8988T (cell line): ENCODE data around the gene LMAN2.
"Not testable (repeated sequence)": the region's sequence is repeated elsewhere in the genome, so short reads cannot be mapped to it uniquely, and the experiment has no call there.

Experiments
- DNase-seq: peaks from one replicate; pipeline ENCODE4 v3.0.0; 2011

LMAN2 gene

DNA sequence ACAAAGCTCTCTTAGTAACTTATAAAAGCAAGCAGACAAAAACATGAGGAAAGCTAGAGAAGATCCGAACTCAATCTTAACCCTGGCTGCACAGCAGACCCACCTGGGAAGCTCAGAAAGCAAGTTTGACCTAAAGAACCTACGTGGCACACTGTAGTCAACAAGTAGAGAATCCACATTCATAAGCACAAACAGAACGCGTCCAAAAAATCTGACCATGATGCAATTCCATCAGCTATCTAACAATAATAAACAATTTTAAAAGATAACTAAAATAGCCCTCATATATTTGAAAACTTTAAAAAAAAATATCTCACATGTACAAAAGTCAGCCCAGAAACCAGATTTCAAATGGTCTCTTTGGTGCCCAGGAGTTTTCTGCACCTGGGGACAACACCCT is 4.6 kb downstream of the LMAN2 start:
- no peak for DNase-seq

DNA sequence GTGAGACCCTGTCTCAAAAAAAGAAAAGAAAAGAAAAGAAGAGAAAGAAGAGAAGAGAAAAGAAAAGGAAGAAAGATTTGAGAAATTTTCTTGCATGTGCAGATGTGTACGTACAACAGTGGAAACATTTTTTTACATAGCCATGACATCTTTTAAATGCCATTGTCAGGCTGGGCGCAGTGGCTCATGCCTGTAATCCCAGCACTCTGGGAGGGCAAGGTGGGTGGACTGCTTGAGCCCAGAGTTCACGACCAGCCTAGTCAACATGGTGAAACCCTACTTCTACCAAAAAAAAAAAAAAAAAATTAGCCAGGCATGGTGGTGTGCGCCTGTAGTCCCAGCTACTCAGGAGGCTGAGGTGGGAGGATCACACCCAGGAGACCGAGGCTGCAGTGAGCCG is 6.6 kb downstream of the LMAN2 start:
- no peak for DNase-seq

DNA sequence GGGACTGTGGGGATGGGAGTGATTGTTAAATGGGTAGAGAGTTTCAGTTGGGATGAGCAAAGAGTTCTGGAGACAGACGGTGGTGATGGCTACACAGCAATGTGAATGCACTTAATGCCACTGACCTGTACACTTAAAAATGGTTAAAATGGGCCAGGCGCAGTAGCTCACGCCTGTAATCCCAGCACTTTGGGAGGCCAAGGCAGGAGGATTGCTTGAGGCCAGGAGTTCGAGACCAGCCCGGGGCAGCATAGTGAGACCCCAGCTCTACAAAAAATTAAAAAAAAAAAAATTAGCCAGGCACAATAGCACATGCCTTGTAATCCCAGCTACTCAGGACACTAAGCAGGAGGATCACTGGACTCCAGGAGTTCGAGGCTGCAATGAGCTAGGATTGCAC is 7.7 kb downstream of the LMAN2 start:
- no peak for DNase-seq

DNA sequence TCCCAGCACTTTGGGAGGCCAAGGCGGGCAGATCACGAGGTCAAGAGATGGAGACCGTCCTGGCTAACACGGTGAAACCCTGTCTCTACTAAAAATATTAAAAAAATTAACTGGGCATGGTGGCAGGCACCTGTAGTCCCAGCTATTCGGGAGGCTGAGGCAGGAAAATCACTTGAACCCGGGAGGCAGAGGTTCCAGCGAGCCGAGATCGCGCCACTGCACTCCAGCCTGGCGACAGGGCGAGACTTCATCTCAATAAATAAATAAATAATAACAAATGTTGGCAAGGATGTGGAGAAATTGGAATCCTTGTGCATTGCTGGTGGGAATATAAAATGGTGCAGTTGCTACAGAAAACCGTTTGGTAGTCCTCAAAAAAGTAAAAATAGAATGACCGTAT is 8.5 kb downstream of the LMAN2 start:
- DNase-seq: not testable (repeated sequence)

DNA sequence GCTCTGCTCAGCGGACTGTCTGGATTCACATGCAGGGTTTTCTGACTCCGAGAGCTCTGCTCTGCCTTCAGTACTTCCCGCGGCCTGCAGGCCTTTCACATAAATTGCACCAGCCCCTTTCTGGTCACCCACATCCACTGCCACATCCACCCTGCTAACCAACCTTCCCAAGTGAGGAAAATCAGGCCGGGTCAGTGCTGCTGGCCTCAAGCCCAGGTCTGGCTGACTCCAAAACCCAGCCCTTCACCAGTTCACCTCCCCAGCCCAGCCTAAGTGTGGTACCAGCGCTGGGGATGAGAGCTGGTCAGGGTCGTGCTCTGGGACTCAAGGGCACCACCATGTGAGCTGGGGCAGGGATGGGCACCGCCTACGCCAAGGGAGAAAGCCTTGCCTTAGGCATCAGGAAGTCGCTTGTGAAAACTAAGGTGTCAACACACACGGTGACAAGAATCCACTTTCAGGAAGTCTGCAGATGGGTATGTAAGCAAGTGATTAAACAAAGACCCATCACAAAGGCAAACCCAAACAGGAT is 12.3 kb downstream of the LMAN2 start:
- no peak for DNase-seq

DNA sequence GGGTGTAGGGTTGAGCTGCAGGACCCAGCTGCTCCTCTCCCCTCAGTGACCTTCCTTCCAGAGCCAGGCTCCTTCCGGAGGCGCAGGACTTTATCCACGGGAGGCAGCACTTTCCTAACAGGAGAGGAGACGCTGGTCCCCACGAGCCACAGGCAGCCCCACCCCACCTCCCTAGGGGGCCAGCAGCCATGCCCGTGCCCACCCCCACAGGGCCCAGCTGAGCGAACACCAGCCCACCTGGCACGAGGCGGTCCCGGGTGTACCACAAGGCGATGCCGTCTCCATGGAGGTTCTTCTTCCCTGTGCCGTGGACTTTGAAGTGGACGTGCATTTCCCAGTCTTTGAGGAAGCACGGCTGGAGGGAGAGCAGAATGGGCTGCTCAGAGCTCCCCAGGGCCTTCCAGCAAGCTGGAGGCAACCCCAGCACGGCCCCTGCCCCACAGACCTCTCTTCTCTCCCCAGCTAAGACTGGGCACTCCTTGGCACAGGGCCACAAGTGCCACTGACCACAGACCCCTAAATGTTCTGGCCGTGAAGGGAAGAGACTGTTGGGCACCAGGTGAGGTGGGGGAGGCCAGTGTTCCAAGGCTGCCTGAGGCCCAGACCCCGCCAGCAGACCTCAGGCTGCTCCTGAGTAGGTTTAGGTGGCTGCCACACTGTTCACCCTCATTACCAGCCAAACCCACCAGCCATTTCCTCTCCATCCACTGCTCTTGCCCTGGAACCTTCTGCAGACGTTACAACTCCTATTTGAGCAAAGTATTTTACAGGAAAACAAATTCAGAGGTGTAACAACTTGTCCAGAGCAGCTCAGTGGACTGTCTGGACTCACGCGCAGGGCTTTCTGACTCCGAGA is 13.0 kb downstream of the LMAN2 start:
- DNase-seq: no peak

DNA sequence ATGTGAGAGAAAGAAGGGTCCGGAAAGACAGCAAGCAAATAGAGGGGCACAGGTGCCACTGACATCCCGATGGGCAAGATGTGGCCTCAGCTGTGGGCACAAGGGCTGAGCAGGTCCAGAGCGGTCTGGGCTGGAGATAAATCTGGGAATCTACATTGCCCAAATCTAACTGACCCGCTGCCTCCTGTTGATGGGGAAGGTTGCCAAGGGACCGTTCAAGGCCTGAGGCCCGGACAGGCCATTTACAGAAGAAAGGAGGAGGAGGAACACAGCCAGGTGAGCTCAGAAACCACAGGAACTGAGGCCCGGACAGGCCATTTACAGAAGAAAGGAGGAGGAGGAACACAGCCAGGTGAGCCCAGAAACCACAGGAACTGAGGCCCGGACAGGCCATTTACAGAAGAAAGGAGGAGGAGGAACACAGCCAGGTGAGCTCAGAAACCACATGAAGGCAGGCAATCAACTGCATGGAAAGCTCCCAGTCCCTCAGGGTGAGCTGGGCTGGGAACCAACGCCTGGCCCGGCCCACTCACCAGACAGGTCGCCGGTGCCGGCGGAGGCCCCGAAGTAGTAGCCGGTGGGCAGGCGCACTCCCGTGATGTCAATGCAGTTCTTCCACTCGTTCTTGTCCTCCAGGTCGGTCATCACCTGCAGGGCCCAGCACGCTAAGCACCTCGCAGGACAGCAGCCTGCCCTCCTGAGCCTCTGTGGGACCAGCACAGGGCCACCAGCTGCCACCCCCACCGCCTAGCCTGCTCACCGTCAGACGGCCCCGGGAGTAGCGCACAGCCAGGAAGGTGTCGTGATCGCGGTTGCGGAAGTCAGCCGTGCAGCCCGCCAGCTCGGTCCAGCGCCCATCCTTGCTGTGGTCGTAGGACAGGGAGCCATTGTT is 14.6 kb downstream of the LMAN2 start:
- no peak for DNase-seq

DNA sequence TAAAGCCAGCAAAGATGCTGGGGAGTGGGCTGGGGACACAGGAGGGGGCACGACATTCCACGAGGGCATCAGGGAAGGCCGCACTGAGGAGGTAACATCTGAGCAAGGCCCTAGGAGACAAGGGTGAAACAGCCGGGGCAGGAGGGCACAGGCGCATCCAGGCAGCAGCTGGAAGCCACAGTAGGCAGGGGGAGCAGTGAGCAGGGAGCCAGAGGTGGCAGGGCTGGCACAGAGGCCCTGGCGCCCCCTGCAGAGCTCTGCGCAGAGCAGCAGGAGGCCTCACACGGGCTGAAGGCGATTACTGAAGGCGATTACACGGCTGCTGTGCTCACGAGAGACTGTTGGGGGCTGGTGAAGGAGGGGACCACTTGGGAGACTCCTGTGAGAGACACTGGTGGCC is 15.4 kb downstream of the LMAN2 start:
- peak; percentile 83 for DNase-seq

DNA sequence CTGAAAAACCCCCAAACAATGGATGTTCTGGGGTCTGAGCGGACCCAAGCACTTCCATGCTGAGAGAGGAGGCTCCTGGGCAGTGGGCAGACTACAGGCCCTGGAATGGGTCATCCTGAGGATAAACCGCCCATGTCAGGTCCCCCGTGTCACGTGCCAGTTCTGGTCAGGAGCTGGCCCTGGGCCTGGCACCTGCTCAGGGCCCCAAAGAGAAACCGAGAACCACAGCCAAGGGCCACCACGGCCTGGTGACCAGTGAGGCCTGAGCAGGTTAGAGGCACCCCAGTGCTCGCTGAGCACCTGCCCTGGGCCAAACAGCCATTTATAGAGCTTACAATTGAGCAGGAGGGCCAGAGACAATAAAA is 15.8 kb downstream of the LMAN2 start:
- DNase-seq: no peak

DNA sequence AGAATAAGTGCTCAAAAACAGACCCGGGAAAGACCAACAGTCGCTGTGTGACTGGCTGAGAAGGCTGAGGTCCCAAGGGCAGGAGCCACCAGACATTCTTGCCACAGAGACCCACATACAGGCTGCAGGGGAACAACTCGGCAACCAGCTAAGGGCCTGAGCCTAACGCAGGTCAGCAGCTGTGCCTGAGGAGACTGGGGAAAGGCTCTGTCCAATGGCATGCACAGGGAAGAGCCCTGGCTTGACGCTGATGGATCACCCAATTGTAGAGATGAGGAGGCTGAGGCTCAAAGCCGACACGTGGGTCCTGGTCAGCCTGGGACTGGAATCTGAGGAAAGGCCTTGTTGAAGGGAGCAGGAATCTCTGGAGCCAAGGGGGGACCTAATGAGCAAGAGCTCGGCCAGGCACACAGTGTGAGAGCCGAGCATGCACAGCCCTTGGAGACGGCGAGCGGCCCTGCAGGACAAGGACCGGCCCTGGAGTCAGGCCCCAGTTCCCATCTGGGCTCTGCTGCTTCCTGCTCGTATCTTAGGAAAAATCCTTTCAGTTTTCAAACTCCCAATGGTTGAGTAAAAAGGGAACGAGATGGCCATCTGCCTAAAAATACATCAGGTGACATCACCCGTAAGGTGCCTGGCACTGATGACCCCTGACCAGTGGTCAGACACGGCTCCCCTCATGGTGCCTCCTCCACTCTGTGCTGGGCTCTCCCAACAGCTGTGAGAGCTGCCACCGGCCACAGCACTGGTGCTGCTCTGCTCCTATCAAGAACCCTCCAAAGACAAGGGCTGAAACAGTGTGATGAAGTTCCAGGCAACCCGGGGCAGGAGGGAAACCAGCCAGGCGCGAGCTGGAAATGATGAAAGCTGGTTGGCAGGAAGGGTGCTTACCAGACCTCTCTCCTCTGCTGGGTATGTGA is 16.4 kb downstream of the LMAN2 start:
- no peak for DNase-seq

DNA sequence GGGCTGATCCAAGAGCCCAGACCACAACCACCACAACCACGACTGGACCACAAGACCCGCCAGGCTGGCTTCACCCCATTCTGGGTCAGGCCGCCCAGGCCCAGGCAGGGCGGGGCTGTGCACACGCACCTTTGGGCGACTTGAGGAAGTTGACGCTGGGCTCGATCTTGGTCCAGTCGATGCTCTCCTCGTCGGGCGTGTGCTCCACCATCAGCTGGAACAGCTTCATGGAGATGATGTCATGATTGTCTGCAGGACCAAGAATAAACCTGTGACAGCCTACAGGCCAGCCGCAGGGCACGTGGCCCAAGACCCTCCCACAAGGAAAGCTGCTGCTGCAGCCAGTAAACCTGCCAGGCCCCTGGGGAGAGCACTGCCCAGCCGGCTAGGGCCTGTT is 17.3 kb downstream of the LMAN2 start:
- no peak for DNase-seq

DNA sequence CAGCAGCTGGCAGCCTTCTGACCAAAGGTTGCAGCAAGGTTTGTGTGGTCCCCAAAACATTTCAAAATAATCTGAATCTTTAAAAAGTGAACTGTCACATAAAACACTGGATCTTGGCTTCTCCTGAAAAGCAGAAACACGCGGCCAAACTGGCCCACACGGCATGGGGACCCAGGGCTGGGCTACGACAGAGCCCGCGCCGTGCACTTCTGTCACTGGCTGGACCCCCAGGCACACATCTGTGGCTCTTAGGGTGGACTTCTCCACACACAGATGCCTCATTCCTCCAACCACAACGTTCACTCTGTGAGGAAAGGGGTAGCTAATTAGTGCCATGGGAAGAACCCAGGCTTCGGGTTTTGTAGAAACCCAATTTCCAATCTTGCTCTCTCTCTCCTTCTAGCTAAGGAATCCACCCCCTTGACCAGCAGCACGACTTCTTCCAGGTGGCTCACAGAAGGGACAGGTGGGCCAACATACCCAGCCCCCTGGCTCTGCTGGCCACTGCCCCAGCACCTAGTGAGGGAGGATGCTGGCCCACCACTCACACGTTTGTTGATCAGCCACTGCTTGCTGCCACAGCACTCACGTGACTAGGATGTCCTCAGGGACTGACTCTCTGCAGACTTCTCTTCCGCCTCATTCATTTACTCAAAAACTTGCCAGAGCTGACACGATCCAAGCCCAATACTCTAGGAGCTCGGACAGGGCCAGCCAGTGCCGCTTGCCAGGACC is 17.9 kb downstream of the LMAN2 start:
- DNase-seq: no peak

DNA sequence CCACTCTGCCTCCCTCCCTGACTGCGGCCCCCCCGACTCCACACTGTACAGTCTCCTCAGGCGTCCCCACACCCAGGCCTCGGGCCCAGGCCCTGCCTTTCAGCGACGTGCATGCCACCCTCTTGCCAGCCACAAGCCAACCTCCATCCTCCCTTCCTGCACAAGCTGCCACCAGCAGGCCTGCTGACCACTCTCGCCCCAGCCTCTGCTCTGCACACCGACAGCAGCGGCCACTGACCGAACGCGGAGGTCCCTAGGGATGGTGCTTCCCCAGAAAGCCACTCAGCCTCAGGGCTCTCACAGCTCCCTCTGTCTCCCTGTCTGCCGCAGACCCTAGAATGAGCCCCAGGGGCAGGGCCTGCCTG is 18.6 kb downstream of the LMAN2 start:
- no peak for DNase-seq

DNA sequence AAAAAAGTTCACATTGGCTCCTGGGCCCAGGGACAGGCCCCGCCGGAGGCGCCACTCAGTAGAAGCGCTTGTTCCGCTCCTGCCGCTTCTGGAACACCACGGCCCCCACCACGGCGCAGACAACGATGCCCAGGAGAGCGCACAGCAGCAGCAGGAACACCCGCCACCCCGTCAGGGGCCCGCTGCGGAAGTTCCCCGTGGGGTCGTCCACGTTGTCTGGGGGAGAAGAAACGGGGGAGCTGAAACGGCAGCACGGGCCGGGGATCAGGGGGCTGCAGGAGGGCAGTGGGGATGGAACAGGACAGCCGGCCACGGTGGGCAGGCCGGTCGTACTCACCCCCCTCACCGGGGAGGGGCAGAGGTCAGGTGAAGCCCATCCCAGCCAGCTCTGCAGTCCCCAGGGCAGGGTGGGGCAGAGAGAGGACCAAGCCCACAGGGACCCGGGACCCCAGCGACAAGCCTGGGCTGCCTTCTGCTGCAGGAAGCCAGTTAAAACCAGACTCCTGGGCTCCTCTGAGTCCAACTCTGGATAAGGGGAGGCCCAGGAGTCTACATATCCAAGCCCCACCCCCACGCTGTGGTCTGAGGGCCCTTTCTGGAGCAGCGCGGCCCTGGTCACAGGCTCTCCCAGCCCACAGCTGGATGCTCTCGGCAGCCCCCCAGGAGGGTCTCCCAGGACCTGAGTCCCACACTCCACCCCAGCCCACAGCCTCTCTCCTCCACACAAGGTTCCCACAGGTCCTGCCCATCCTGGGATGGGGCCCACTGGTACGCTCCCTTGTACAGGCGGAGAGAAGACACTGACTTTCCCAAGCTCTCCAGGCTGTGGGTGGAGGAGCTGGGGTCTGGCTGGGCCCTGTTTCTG is 19.2 kb downstream of the LMAN2 start:
- DNase-seq: no peak

DNA sequence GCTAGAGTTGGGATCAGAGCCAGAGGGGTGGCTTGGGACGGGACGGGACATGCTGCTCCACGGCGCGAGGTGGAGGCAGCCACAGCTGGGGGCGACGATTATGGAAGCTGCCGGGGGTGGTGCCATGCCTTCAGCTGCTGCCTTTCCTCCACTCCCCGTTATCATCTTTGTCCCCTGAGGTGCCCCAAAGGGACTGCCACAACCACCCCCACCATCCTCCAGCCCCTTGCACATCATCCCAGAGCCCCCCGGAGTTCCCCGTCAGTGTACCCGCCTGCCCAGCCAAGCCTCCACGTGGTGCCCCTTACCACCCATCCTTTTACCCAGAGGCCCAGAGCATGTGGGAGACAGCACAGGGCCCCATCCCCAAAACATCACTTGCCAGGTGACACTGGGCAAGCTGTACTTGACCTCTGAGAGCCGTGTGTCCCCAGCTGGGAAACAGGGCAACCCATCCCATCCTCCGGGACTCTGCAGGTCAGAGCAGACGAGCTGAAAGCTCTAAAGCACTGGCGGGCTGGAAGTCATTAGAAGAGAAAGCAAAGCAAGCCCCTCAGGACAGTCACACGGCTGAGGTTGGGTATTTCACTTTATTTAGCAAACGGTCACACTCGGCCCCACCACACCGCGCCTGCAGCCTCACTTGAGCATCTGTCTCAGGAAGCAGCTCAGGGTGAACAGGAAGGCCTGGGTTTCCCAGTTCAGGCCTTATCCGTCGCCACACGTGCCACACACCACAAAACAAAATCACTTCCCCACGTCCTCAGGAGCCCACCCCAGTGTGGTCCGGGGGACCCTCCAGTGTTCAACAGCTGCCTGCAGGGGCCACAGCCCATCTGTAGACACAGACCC is 20.3 kb downstream of the LMAN2 start:
- no peak for DNase-seq

DNA sequence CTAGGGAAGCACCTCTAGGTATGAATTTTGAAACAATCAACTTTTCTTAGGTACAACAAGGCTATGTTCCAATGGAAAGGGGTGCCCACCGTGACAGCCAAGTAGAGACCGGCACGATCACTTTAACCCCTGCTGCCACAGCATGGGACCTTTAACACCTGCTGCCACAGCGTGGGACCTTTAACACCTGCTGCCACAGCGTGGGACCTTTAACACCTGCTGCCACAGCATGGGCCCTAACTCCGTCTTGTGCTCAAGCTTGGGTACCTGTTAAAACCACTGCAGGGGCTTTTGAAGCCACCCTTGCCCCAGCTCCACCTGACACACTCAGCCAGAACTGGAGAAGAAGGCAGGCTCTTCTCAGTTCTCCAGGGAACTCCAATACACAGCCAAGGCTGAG is 21.6 kb downstream of the LMAN2 start:
- no peak for DNase-seq

DNA sequence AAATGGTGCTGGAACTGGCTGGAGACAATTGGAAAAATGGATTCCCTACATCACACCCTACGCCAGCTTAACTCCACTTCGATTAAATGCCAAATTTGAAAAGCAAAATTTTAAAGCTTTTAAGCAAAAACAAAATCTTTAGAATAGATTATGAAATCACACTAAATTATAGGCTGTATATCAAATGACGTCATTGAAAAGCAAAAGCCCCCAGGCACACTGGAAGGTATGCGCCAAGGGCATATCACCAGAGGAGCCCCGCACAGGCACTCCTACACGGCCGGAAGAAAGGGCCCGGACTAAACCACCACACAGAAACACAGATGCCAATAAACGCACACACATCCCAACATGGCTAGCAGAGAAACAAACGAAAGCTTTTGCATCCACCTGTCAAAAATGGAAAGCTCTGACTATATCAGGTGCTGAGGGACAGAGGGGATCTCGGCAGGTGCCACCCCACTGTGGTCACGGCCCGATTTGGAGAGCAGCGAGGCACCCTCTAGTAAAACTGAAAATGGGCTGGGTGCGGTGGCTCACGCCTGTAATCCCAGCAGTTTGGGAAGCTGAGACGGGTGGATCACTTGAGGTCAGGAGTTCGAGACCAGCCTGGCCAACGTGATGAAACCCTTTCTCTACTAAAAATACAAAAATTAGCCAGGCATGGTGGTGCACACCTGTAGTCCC is 22.8 kb downstream of the LMAN2 start:
- DNase-seq: no peak

DNA sequence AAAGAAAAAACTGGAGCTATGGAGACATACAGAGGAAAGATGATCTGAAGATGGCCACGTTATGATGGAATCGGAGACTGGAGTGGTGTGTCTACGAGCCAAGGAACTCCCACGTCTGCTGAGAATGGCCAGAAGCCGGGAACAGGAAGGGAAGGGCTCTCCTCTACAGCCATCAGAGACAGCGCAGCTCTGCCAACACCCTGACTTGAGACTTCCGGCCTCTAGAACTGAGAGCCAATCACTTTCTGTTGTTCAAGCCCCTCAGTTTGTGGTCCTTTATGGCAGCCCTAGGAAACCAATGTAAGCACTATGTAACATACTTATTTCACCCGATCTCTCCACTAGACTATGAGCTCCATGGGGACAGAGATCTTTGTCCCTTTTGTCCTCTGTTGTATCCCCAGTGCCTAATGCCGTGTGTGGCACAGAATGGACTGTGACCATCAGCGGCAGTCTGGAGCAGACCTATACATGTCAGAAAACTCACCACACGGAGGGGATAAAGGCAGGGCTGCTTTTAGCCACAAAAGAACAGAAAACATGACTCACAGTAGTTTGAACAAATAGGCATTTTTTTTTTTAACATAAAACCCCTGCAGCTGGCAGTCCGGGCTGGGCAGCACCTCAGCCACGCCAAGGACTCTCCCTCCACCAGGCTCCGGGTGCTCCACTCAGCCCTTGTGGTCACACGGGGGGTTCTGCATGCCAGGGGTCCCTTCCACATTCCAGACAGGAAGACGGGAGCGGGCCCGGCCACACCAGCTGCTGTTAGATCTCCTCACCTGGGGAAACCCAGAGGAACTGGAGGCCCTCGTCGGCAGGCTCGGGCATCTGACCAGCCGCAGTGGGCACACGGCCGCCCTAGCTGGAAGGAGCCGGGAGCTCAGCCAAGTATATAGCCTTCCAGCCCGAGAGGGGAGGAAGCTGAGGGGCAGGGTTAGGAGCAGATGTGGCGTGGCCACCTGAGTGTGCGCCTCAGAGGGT is 23.6 kb downstream of the LMAN2 start:
- DNase-seq: no peak
